ENCODE data around the gene CFAP97.
"Not testable (repeated sequence)": the region's sequence is repeated elsewhere in the genome, so short reads cannot be mapped to it uniquely, and the experiment has no call there.

GRCh38 chr4:185198189-185198588 is 5.6 kb downstream of the CFAP97 start:
- not testable (repeated sequence) for TF ChIP-seq CTCF (IDR thresholded peaks at IDR 0.05); EZH2 (IDR thresholded peaks at IDR 0.05; ENCODE audit: borderline replicate concordance, insufficient read depth, low read depth, low read length, poor library complexity, severe bottlenecking)
